GM18499 (cell line): ENCODE data around the gene PLEKHG5.
"Not testable (repeated sequence)": the region's sequence is repeated elsewhere in the genome, so short reads cannot be mapped to it uniquely, and the experiment has no call there.

Source experiments
- ATAC-seq: cut with Tn5 transposase; IDR thresholded peaks from one replicate; pipeline ENCODE4 v1.9.1; 2021; ENCODE audit warnings: moderate number of reproducible peaks; ENCODE audit not compliant: insufficient read depth, unreplicated experiment

Gene PLEKHG5

GRCh38 chr1:6448749-6449631 is 42.5 kb downstream of the PLEKHG5 start:
- ATAC-seq = no peak

GRCh38 chr1:6447818-6448748 is 43.4 kb downstream of the PLEKHG5 start:
- no peak for ATAC-seq

- ATAC-seq = no peak
These were observed 44.2 kb downstream of the PLEKHG5 start for GRCh38 chr1:6447016-6447817.

GRCh38 chr1:6446665-6447015 is 44.8 kb downstream of the PLEKHG5 start:
- no peak for ATAC-seq

DNA sequence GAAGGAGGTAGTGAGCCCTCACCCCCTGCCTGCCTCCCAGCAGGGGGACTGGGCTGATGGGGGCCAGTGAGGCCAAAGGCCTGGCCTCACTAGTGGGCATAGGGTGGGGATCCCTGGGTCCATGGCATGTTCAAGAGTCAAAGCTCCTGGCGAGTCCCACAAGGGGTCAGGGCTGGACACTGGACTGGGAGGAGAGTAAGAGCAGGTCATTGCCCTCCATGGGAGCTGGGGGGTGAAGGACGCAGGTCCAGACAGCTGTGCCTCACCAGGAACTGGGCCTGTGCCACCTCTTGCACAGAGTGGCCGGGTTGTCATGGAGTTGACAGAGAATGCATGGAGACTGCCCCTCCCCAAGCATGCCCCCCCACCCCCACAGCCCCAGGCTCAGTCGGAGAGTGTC is 45.5 kb downstream of the PLEKHG5 start:
- not testable (repeated sequence) for ATAC-seq

DNA sequence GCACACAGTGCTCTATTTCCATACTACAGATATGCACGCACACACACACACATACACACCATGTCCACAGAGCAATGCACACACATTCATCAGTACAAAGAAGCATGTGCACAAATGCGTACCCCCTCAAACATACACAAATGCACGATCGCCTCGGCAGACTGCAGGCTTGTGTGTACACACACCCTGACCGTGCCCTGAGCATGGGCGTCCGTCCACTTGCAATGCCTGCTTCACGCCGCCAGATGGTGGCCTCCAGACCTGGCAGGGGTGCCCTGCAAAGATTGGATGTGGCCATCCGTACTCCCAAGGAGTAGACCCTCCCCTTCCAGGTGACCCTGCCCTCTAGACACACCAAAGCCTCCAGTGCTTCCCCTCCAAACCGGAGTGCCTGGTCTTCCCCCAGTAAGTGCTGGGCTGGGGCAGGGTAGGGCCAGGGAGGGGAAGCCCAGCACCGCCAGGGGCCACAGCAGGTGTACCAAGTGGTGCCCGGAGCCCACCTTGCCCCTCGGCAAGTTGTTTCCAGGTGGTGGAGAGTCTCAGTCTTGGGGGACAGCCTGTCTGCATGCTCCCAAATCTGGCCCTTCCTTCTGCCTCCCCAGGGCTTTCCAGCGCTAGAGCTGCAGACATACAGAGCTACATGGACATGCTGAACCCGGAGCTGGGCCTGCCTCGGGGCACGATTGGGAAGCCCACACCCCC is 46.3 kb downstream of the PLEKHG5 start:
- ATAC-seq = no peak

- no peak for ATAC-seq
These were observed 47.1 kb downstream of the PLEKHG5 start for GRCh38 chr1:6444377-6444776.

DNA sequence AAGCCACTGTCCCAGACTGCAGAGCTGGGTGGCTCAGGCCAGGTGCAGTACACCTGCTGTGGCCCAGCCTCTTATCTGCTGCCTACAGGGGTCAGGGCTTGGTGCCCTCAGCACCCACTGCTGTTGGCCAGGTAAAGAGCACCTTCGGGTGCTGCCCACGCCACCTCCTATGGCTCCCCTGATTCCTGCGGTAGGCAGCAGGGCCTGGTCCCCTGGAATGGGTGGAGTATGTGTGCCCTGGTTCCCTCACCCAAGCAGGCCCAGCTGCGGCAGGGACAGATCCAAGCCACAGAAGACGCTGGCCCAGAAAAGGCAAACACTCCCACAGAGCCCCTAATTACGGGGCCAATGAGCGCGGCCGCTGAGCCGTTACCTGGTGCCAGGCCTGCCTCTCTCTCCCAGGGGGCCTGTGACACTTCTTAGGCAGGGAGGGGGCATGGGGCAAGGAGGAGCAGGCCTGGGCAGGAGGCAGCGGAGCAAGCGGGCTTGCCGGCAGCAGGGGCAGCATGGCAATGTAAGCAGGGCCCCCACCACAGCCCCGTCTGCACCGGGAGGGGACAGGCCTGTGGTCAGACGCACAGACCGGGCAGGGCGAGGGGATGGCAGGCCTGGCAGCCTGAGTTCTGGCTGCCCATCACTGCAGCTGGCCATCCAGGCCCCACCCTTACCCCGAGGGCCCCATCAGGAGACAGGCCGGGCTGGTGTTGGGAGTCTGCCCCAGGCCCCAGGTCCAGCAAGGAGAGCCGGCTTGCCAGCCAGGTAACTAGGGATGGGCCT is 47.9 kb downstream of the PLEKHG5 start:
- ATAC-seq = no peak

- ATAC-seq = no peak
These were observed 49.9 kb downstream of the PLEKHG5 start for GRCh38 chr1:6441586-6441985.

DNA sequence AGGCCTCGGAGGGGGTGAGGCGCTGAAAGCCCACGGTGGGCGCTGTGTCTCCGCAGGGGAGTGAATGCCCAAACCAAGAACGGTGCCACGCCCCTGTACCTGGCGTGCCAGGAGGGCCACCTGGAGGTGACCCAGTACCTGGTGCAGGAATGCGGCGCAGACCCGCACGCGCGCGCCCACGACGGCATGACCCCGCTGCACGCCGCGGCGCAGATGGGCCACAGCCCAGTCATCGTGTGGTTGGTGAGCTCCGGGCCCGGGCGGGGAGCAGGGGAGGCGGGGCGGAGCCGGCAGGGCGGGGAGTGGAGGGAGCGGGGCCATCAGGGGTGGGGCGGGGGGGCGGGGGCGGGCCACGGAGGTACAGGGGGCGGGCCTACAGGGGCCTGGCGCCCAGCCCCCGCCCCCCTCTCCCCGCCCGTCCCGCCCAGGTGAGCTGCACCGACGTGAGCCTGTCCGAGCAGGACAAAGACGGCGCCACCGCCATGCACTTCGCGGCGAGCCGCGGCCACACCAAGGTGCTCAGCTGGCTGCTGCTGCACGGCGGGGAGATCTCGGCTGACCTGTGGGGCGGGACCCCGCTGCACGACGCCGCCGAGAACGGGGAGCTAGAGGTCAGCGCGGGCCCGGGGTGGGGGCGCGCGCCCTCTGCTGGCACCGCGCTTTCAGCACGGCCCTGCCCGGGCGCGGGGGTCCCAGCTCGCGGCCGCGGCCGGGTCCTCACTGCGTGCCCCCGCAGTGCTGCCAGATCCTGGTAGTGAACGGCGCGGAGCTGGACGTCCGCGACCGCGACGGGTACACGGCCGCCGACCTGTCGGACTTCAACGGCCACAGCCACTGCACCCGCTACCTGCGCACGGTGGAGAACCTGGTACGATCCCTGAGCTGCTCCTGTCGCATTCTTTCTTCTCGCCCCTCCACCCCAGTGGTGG is 51.0 kb downstream of the PLEKHG5 start:
- ATAC-seq = no peak

GRCh38 chr1:6438047-6438525 is 53.4 kb downstream of the PLEKHG5 start:
- ATAC-seq = no peak

- not testable (repeated sequence) for ATAC-seq
These were observed 54.3 kb downstream of the PLEKHG5 start for GRCh38 chr1:6437012-6437700.

DNA sequence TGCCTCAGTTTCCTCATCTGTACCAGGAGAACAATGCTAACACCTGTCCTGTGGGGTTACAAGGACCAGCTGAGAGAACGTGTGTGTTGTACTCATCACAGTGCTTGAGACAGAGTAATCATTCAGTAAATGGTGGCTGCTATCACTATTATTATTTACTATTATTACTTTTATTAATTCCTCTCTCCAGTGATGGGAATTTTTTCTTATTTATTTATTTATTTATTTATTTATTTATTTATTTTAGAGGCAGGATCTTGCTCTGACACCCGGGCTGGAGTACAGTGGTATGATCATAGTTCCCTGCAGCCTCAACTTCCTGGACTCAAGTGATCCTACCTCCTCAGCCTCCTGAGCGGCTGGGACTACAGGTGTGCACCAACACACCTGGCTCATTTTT is 55.2 kb downstream of the PLEKHG5 start:
- ATAC-seq = not testable (repeated sequence)

DNA sequence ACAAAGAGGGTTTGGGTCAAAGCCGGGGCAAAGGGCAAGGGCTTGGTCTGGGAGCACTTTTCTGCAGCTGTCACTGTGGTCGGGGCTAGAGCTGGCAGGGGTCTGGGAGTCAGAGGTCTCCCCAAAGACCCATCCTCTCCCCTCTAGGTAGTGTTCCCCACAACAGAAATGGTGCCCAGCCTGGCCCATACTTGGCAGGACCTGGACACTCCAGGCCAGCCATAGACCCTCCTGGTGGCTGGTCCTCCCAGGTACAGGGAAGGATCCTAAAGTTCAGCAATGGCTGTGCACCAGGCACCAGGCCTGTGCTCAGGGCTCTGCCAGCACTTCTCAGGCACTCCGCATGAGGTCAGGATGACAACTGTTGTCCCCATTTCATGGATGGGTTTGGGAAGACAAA is 55.9 kb downstream of the PLEKHG5 start:
- no peak for ATAC-seq

DNA sequence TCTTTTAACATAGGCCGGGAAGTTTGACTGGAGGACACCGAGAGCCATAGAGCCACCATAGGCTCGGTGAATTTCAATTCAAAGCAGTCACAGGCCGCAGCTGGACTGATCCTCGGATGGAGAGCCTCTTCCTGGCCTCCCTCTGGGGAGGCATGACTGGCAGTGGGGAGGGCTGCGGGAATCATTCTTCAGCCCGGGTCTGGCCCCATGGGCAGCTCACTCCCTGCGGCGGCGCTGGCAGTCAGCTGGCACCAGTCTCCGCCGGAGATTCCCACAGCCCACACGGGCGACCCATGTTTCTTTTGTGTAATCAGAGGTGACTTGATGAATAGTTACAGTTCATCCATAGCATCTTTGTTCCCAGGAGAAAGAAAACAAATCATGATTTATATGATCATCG is 56.3 kb downstream of the PLEKHG5 start:
- ATAC-seq = no peak

DNA sequence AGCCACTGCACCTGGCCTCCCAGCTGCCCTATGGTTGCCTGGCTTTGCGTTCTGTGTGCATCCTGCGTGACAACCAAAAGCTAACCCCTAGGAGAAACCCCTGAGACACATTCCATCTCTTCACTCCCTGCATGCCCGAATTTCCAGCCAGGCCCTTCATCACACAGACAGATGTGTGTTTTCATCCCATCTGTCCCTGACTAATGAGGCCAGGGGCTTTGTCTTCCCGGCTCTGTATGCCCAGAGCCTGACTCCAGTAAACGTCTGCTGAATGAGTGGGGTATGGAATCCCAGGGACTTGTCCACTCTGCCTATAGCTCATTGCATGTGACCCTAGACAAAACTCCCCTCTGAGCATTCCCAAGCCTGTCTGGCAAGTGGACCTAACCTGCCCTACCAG is 57.3 kb downstream of the PLEKHG5 start:
- no peak for ATAC-seq
